ENCODE measurements around the gene SMURF1.

Gene SMURF1

DNA sequence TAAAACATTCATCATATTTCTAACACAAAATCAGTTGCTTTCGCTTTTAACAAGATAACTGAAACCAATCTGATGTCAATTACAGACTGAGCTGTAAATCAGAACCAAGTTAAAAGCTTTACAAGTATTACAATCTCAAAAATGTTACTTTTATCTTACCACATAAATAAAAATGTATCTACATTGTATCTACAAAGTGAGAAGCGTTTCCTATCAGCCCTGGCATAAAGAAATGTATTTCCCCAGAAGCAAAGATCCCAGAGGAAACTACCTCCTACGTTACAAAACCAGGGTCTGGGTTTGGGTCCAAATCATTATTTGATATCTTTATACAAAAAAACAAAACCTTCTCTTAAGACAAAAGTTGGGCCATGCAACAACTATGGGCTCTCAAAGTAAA, 2.6 kb downstream of the SMURF1 start:
- no peak overlapping the region; the same call in 1 of the 2 replicates for H3K9ac ChIP-seq (ENCODE audit: low read depth, low read length)

GRCh38 chr7:99140813-99141212, 3.1 kb downstream of the SMURF1 start:
- Histone ChIP-seq H3K4me3 (ENCODE audit: low read length) (0 out of 2 replicates have a peak overlapping the region, but pooled peaks have one; percentile 55), H3K27ac (ENCODE audit: low read depth, low read length) (no peak overlapping the region), H3K27me3 (ENCODE audit: insufficient read depth, low read length) (no peaks in the 10 kb centered on the region), H3K9ac (ENCODE audit: low read depth, low read length) (no peak overlapping the region), H3K4me1 (ENCODE audit: insufficient read depth, low read length) (peaks cover 51% of the 10 kb centered on the region), H3K36me3 (ENCODE audit: insufficient read depth, low read length) (no peaks in the 10 kb centered on the region; the same call in 1 of the 2 replicates), H3K9me3 (ENCODE audit: insufficient read depth, low read depth, low read length) (no peaks in the 10 kb centered on the region)
- 91% methylated on average over 6 of the region's 6 CpGs for WGBS

More for the DNA sequence above, 2.6 kb downstream of the SMURF1 start:
- Histone ChIP-seq H3K36me3 (ENCODE audit: insufficient read depth, low read length) (no peaks in the 10 kb centered on the region; the same call in 1 of the 2 replicates), H3K27me3 (ENCODE audit: insufficient read depth, low read length) (no peaks in the 10 kb centered on the region), H3K27ac (ENCODE audit: low read depth, low read length) (no peak overlapping the region; the same call in 1 of the 2 replicates), H3K4me3 (ENCODE audit: low read length) (peak overlapping the region; percentile 55), H3K4me1 (ENCODE audit: insufficient read depth, low read length) (peaks cover 51% of the 10 kb centered on the region), H3K9me3 (ENCODE audit: insufficient read depth, low read depth, low read length) (no peaks in the 10 kb centered on the region)
- 94% methylated on average over 3 of the region's 3 CpGs for WGBS

GRCh38 chr7:99139036-99139435, 4.9 kb downstream of the SMURF1 start:
- Histone ChIP-seq H3K9ac (ENCODE audit: low read depth, low read length) (peak overlapping the region; percentile 10; the same call in 1 of the 2 replicates), H3K27me3 (ENCODE audit: insufficient read depth, low read length) (no peaks in the 10 kb centered on the region), H3K36me3 (ENCODE audit: insufficient read depth, low read length) (no peaks in the 10 kb centered on the region; the same call in 1 of the 2 replicates), H3K9me3 (ENCODE audit: insufficient read depth, low read depth, low read length) (no peaks in the 10 kb centered on the region), H3K4me1 (ENCODE audit: insufficient read depth, low read length) (peaks cover 48% of the 10 kb centered on the region), H3K4me3 (ENCODE audit: low read length) (no peak overlapping the region), H3K27ac (ENCODE audit: low read depth, low read length) (0 out of 2 replicates have a peak overlapping the region, but pooled peaks have one; percentile 23)

DNA sequence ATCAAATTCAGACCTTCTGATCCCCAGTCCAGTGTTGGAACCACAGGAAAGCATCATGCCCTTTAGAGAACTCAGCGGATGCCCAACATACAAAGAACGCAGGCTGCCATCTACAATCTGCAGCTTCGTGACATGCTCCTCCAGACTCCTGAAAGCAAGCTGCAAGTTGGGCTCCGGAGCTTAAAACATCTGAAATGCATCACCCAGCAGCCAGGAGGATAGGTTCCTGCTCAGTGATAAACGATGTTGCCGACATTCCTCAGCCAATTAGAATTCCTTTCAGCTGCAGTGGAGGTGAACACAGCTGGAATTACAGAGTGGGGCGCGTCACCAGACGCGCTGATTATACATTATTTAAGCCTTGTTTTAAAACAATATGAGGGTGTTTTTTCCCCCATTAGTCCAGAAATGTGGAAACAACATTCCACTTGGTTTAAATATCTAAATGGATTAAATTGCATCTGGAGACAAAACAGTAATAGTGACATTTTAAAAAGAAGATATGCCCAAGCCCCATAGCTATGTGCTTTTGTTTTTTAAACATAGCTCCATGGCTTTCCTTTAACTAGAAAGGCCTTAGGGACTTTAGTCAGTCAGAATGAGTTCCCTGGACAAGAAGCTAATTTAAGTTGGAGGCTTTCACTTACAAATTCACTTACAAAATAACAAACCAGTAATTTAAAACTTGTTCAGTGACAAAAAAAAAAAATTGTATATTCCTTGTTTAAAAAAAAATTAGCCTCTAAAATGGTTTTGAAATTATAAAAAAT, 6.3 kb downstream of the SMURF1 start:
- Histone ChIP-seq H3K27ac (ENCODE audit: low read depth, low read length) (peak overlapping the region; percentile 84), H3K4me1 (ENCODE audit: insufficient read depth, low read length) (peaks cover 48% of the 10 kb centered on the region), H3K9ac (ENCODE audit: low read depth, low read length) (peak overlapping the region; percentile 52), H3K9me3 (ENCODE audit: insufficient read depth, low read depth, low read length) (no peaks in the 10 kb centered on the region), H3K27me3 (ENCODE audit: insufficient read depth, low read length) (no peaks in the 10 kb centered on the region), H3K4me3 (ENCODE audit: low read length) (peak overlapping the region; percentile 37), H3K36me3 (ENCODE audit: insufficient read depth, low read length) (no peaks in the 10 kb centered on the region; the same call in 1 of the 2 replicates)
- 28% methylated on average over 6 of the region's 10 CpGs for WGBS

GRCh38 chr7:99135938-99136337, 8.0 kb downstream of the SMURF1 start:
- Histone ChIP-seq H3K9ac (ENCODE audit: low read depth, low read length) (no peak overlapping the region), H3K27me3 (ENCODE audit: insufficient read depth, low read length) (no peaks in the 10 kb centered on the region), H3K36me3 (ENCODE audit: insufficient read depth, low read length) (no peaks in the 10 kb centered on the region), H3K4me3 (ENCODE audit: low read length) (no peak overlapping the region), H3K9me3 (ENCODE audit: insufficient read depth, low read depth, low read length) (no peaks in the 10 kb centered on the region), H3K27ac (ENCODE audit: low read depth, low read length) (no peak overlapping the region), H3K4me1 (ENCODE audit: insufficient read depth, low read length) (peaks cover 37% of the 10 kb centered on the region)
- 96% methylated on average over 4 of the region's 4 CpGs for WGBS

DNA sequence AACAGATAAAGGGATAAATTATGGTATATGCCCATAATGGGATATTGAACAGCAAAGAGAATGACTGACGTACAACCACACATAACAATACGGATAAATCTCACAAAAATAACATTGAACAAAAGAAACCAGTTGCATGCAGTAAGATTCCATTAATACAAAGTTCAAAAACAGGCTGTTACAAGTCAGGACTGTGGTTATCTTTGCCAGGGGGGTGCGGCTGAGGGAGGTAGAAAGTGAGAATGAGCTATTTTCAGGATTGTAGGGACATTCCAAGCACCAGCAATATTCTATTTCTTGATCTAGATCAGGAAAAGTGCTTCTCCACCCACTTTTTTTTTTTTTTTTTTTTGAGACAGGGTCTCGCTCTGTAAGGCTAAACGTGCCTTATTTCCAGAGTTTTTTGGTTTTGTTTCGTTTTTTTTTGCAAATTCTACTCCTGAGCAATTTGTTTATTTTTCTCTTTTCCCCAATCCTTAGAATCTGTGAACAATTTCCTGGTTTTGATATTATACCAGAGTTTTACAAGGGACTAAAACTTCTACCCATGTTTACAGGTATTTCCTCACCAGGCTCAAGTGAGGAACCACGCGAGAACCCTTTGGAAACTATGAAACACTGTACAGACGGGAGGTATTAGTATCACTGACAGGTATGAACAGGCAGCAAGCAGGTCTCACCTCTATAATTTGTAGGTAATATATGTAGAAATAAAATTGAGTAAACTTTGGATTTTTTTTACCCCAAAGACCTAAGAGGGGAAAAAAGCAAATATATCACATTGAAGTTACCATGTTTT, 9.9 kb downstream of the SMURF1 start:
- H3K9ac ChIP-seq (ENCODE audit: low read depth, low read length) = no peak overlapping the region
- WGBS = 75% methylated on average over 9 of the region's 9 CpGs
- H3K36me3 ChIP-seq (ENCODE audit: insufficient read depth, low read length) = no peaks in the 10 kb centered on the region
- no peak overlapping the region for H3K27ac ChIP-seq (ENCODE audit: low read depth, low read length)
- no peaks in the 10 kb centered on the region for H3K27me3 ChIP-seq (ENCODE audit: insufficient read depth, low read length)
- H3K4me3 ChIP-seq (ENCODE audit: low read length) = no peak overlapping the region
- H3K4me1 ChIP-seq (ENCODE audit: insufficient read depth, low read length) = peaks cover 21% of the 10 kb centered on the region
- H3K9me3 ChIP-seq (ENCODE audit: insufficient read depth, low read depth, low read length) = no peaks in the 10 kb centered on the region

DNA sequence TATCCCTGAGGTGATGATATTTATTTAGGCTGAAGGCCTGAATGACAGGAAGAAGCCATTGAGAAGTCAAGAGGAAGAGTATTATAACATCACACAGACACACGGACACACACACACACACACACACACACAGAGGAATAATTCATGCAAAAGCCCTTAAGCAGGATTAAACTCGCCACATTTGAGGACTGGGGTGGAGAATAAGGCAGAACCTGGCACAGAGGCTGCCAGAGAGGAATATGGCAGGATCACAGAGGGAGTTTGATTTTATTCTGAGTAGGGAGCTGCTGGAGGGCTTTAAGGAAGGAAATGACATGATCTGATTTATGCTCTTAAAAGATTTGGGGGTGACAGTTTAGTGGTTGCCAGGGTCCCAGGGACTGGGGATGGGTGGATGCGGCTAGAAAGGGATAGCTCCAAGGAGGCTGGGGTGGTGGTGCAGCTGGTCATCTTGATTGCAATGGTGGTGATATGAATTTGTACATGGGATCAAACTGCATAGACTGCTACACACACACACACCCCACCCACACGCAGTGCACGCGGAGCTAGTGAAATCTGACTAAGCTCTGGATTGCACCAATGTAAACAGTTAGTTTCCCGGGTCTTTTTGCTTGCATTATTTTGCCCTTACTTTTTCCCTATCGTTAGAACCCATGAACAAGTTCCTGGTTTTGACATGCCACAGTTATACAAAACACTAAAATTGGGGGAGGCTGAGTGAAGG, 11.2 kb downstream of the SMURF1 start:
- Histone ChIP-seq H3K4me1 (ENCODE audit: insufficient read depth, low read length) (peaks cover 9% of the 10 kb centered on the region), H3K27me3 (ENCODE audit: insufficient read depth, low read length) (no peaks in the 10 kb centered on the region), H3K36me3 (ENCODE audit: insufficient read depth, low read length) (no peaks in the 10 kb centered on the region), H3K27ac (ENCODE audit: low read depth, low read length) (no peak overlapping the region), H3K9ac (ENCODE audit: low read depth, low read length) (no peak overlapping the region), H3K9me3 (ENCODE audit: insufficient read depth, low read depth, low read length) (no peaks in the 10 kb centered on the region), H3K4me3 (ENCODE audit: low read length) (no peak overlapping the region)
- 88% methylated on average over 7 of the region's 8 CpGs for WGBS

GRCh38 chr7:99131290-99131689, 12.6 kb downstream of the SMURF1 start:
- Histone ChIP-seq H3K9me3 (ENCODE audit: insufficient read depth, low read depth, low read length) (no peaks in the 10 kb centered on the region), H3K4me1 (ENCODE audit: insufficient read depth, low read length) (no peaks in the 10 kb centered on the region), H3K27me3 (ENCODE audit: insufficient read depth, low read length) (no peaks in the 10 kb centered on the region), H3K9ac (ENCODE audit: low read depth, low read length) (no peak overlapping the region), H3K27ac (ENCODE audit: low read depth, low read length) (no peak overlapping the region), H3K4me3 (ENCODE audit: low read length) (no peak overlapping the region), H3K36me3 (ENCODE audit: insufficient read depth, low read length) (no peaks in the 10 kb centered on the region)
- WGBS = 98% methylated on average over 1 of the region's 2 CpGs

DNA sequence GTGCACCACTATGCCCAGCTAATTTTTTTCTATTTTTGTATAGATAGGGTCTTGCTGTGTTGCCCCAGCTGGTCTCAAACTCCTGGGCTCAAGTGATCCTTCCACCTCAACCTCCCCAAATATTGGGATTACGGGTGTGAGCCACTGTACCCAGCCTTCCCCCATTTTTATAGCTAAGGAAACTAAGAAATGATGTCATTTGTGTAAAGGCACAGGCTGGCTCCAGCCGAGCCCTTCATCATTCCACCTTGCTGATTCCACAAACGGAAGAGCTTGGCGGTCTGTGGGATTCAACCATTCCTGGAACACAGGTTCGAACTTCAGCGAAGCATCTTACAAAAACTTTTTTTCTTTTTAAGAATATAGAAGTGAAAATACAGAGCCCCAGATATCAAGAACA, 14.4 kb downstream of the SMURF1 start:
- Histone ChIP-seq H3K4me1 (ENCODE audit: insufficient read depth, low read length) (peaks cover 3% of the 10 kb centered on the region; the same call in 1 of the 2 replicates), H3K27me3 (ENCODE audit: insufficient read depth, low read length) (no peaks in the 10 kb centered on the region), H3K27ac (ENCODE audit: low read depth, low read length) (no peak overlapping the region), H3K36me3 (ENCODE audit: insufficient read depth, low read length) (no peaks in the 10 kb centered on the region), H3K9ac (ENCODE audit: low read depth, low read length) (no peak overlapping the region), H3K4me3 (ENCODE audit: low read length) (no peak overlapping the region), H3K9me3 (ENCODE audit: insufficient read depth, low read depth, low read length) (no peaks in the 10 kb centered on the region)
- WGBS = 100% methylated on average over 4 of the region's 6 CpGs

- H3K9ac ChIP-seq (ENCODE audit: low read depth, low read length) = no peak overlapping the region
- H3K27me3 ChIP-seq (ENCODE audit: insufficient read depth, low read length) = no peaks in the 10 kb centered on the region
- no peak overlapping the region for H3K27ac ChIP-seq (ENCODE audit: low read depth, low read length)
- H3K4me3 ChIP-seq (ENCODE audit: low read length) = no peak overlapping the region
- WGBS = 95% methylated on average over 3 of the region's 3 CpGs
- no peaks in the 10 kb centered on the region for H3K9me3 ChIP-seq (ENCODE audit: insufficient read depth, low read depth, low read length)
- peaks cover 3% of the 10 kb centered on the region; the same call in 1 of the 2 replicates for H3K4me1 ChIP-seq (ENCODE audit: insufficient read depth, low read length)
- no peaks in the 10 kb centered on the region for H3K36me3 ChIP-seq (ENCODE audit: insufficient read depth, low read length)
Measured at GRCh38 chr7:99129001-99129400, 14.9 kb downstream of the SMURF1 start.

Measured in HUES64 (cell line).